Heart right ventricle (tissue), 16 donors: ENCODE results near the gene DPF3. TPM values are rescaled to one million over a fixed set of nuclear protein-coding genes. Genes with fewer than 3 reads are reported as not detected.

Experiments used
- ATAC-seq, 8 donors: fragments of 200-7000 bp; cut with Tn5 transposase; one replicate each; pipeline ENCODE4 v1.9.1; 2020; ENCODE audit warnings: mild to moderate bottlenecking in 8 of 8, moderate library complexity in 8 of 8, moderate number of reproducible peaks in 1 of 8
- DNase-seq, 2 donors: peaks; one replicate each; pipeline ENCODE4 v3.0.0-alpha.2; 2020
- H3K27ac ChIP-seq, 10 donors: fragments of 200-600 bp; sonication (generic) in 2 of 10; one replicate each; pipeline versions ENCODE4 v1.5.0 to v1.8.0; 2020 to 2022; ENCODE audit warnings: mild to moderate bottlenecking in 3 of 10
- H3K27me3 ChIP-seq, 7 donors: fragments of 200-600 bp; one replicate each; pipeline ENCODE4 v1.8.0; 2021 to 2022; ENCODE audit warnings: mild to moderate bottlenecking in 2 of 7
- H3K36me3 ChIP-seq, 9 donors: fragments of 200-600 bp; sonication (generic) in 1 of 9; one replicate each; pipeline versions ENCODE4 v1.5.0 to v1.8.0; 2020 to 2022; ENCODE audit warnings: mild to moderate bottlenecking in 2 of 9
- H3K4me1 ChIP-seq, 9 donors: fragments of 200-600 bp; sonication (generic) in 1 of 9; one replicate each; pipeline versions ENCODE4 v1.5.0 to v1.8.0; 2020 to 2022; ENCODE audit warnings: mild to moderate bottlenecking in 4 of 9
- H3K4me3 ChIP-seq, 10 donors: fragments of 200-600 bp; sonication (generic) in 2 of 10; one replicate each; pipeline versions ENCODE4 v1.5.0 to v1.8.0; 2020 to 2022; ENCODE audit warnings: mild to moderate bottlenecking in 7 of 10, moderate library complexity in 2 of 10
- H3K9me3 ChIP-seq, 11 donors: fragments of 200-600 bp in 10 of 11; sonication (generic) in 2 of 11; one replicate each; pipeline versions ENCODE4 v1.5.0 to v1.8.0; 2013 to 2022; ENCODE audit warnings: mild to moderate bottlenecking in 2 of 11, control low read depth in 1 of 11, moderate library complexity in 1 of 11
- CTCF ChIP-seq, 9 donors: fragments of 200-600 bp; sonication (generic) in 2 of 9; IDR thresholded peaks; one replicate each; pipeline versions ENCODE4 v1.5.0 to v1.8.0; 2021 to 2022; ENCODE audit warnings: antibody characterized with exemption in 9 of 9, mild to moderate bottlenecking in 5 of 9, moderate library complexity in 1 of 9
- WGBS, 2 donors: extraction: QIAGEN DNeasy Blood & Tissue Kit; methylation state at CpG; one replicate each; pipeline ENCODE4 v1.1.7; 2013; ENCODE audit warnings: inconsistent platforms in 1 of 2; 5-methylcytosine and 5-hydroxymethylcytosine counted together
- intact Hi-C, 10 donors: fragments of 100-400 bp; cut with DNase I; formaldehyde crosslinking; loops; one replicate each; pipeline versions ENCODE4 v1.11.1 to v1.14.2; 2022
- polyA plus RNA-seq, 2 donors: library from polyadenylated mRNA; stranded (reverse); fragments of 200-250 nt; gene quantifications; one replicate each; pipeline ENCODE4 v1.2.3, GENCODE V29; 2013
- total RNA-seq, 10 donors: library from RNA; stranded (reverse); fragmentation: NEBNext Ultra II Directional in 3 of 10; extraction: Animal tissue kit (Norgen Biotek cat#: 25700) in 3 of 10; gene quantifications; one replicate each; pipeline versions ENCODE4 v1.2.1 to v1.2.4, GENCODE V29; 2021 to 2023
- donor health status: Arrhythmogenic right ventricular cardiomyopathy.
- donor health status: ischemic (EF 13 %, LVEDD 7.1; RV severe dilation, severe dysfunction).
- donor health status: healthy with polysubstance abuse.
- donor health status: DM: no; HTN: yes; CAD: no.
- donor health status: DM: no; HTN: no; CAD: no.
- donor health status: ischemic (EF 25% LVEDD 6.9; RV normal size, moderate dysfunction).
- donor health status: ischemic (EF 25% LVEDD 5.7; RV mildly dilated, moderate dysfunction).
- donor health status: healthy.
- donor health status: DM: yes; HTN: yes; CAD: no.
- donor health status: Ischemic cardiomyopathy.
- donor health status: ischemic (EF 35%, LVEDD 5.7; RV mildly dilated, moderate dysfunction).
- donor health status: nonischemic (EF 11% LVEDD 7.7; RV severe dilation, severe dysfunction).
- donor health status: DM: yes; HTN: yes; CAD: no.
- donor health status: PGD.
- donor health status: ischemic (EF 29% LVEDD 5.4; RV normal size, mild dysfunction).
- donor health status: nonischemic (EF 23%, LVEDD 6.1; RV moderate dilation, normal function).

The DPF3 gene
- total and polyA plus RNA-seq, 12 donors = 3.8 to 52.3 (median 35.6) TPM

DNA sequence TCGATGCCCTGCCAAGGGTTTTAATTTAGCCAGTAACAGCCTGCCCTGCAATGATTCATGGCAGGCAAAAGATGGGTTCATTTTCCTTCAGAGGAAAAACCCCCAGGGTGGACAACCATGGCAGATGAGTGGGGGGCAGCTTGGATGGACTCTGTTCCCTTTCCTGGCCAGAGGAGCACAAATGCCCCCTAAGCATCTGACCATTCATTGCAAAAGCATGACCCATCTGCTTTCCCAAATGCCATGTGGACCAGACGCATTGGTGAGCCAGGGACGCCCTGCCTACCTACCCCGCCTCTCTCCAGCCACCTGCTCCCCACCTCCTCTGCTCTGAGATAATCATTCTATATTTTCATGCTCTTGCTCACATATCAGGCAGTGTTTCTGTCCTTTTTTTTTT lies 281.9 kb downstream of the DPF3 start:
- WGBS, 2 donors = 94 to 95% methylated on average over 4 of the region's 4 CpGs
- ATAC-seq (no peak), DNase-seq (no peak)
- Histone ChIP-seq H3K4me1 (peaks cover 31 to 70% (median 46%) of the 10 kb centered on the region in 9 donors), H3K27me3 (no peaks in the 10 kb centered on the region), H3K9me3 (no peaks in the 10 kb centered on the region), H3K36me3 (no peaks in the 10 kb centered on the region), H3K4me3 (no peak overlapping the region), H3K27ac (no peak overlapping the region)
- no peak for TF ChIP-seq CTCF (IDR thresholded peaks at IDR 0.05)
- intact Hi-C loops = loop anchor here in 1 of 10 donors (10.0 kb wide), 1 partner anchor 293 kb away; no protein-coding TSS in a partner anchor

GRCh38 chr14:72611506-72611905 lies 282.4 kb downstream of the DPF3 start:
- intact Hi-C loops = loop anchor here in 1 of 10 donors (10.0 kb wide), 1 partner anchor 293 kb away; no protein-coding TSS in a partner anchor
- H3K4me1 ChIP-seq = peaks cover 25 to 65% (median 41%) of the 10 kb centered on the region in 9 donors
- WGBS, 2 donors = 96 to 99% methylated on average over 4 of the region's 4 CpGs

GRCh38 chr14:72610831-72611200 lies 283.1 kb downstream of the DPF3 start:
- H3K4me1 ChIP-seq = peaks cover 18 to 58% (median 34%) of the 10 kb centered on the region in 9 donors
- TF ChIP-seq CTCF (IDR thresholded peaks at IDR 0.05) = no peak

More at GRCh38 chr14:72611506-72611905, 282.4 kb downstream of the DPF3 start:
- no peaks in the 10 kb centered on the region for H3K36me3 ChIP-seq
- H3K27ac ChIP-seq = no peak overlapping the region
- peak in 1 of 2 donors; percentile 1 for DNase-seq
- TF ChIP-seq CTCF (IDR thresholded peaks at IDR 0.05) = no peak
- H3K27me3 ChIP-seq = no peaks in the 10 kb centered on the region
- no peak for ATAC-seq
- H3K4me3 ChIP-seq = no peak overlapping the region
- H3K9me3 ChIP-seq = no peaks in the 10 kb centered on the region

DNA sequence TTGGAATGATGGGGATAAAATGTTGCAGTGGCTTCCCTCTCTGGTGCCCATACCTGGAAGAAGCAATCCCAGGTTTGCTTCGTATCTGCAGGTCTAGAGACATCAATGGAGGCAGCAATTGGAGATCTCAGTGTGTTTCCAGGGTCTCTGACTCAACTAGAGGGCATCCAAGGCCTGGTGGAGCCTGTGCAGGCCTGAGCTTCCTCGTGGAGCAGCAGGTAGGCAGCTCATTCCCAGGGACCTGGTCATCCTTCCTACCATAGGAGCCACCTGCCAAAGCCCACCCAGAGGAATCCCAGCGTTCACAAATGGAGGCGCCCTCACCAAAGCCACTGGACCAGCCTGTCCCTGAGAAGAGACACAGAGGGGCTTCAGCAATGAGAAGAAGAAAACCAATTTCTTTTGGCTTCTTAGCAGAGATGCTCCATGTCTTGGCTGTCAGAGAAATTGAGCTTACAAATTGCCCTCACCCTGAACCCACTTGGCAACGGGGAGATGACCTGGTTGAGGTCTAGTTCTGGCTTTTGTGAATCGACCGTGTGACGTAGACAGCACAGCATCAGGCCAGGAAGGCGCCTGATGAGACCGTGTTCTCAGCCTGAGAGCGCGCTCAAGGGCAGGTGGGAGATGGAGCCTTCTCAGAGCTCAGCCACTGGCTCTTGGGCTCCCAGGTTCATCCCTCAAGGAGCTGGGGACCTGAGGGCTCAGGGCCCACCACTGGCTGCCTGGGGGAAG lies 283.6 kb downstream of the DPF3 start:
- H3K9me3 ChIP-seq = no peaks in the 10 kb centered on the region
- intact Hi-C loops = loop anchor here in 1 of 10 donors (10.0 kb wide), 1 partner anchor 295 kb away; no protein-coding TSS in a partner anchor
- H3K4me1 ChIP-seq = peaks cover 15 to 53% (median 28%) of the 10 kb centered on the region in 9 donors
- WGBS, 2 donors = 85 to 90% methylated on average over 12 of the region's 12 CpGs
- no peaks in the 10 kb centered on the region for H3K27me3 ChIP-seq
- TF ChIP-seq CTCF (IDR thresholded peaks at IDR 0.05) = no peak
- DNase-seq (no peak), ATAC-seq (no peak)
- no peak overlapping the region for H3K27ac ChIP-seq
- no peaks in the 10 kb centered on the region for H3K36me3 ChIP-seq
- no peak overlapping the region for H3K4me3 ChIP-seq

More at GRCh38 chr14:72610831-72611200, 283.1 kb downstream of the DPF3 start:
- Histone ChIP-seq H3K27ac (no peak overlapping the region), H3K36me3 (no peaks in the 10 kb centered on the region), H3K9me3 (no peaks in the 10 kb centered on the region), H3K27me3 (no peaks in the 10 kb centered on the region), H3K4me3 (no peak overlapping the region)
- 52 to 71% methylated on average over 2 of the region's 2 CpGs for WGBS, 2 donors
- intact Hi-C loops = loop anchor here in 1 of 10 donors (10.0 kb wide), 1 partner anchor 294 kb away; no protein-coding TSS in a partner anchor
- no peak for ATAC-seq
- no peak for DNase-seq
